ENCODE data around the gene CHCHD6.

GRCh38 chr3:126792998-126793397, 89.0 kb downstream of the CHCHD6 start:
- no peak for TF ChIP-seq CTCF (IDR thresholded peaks at IDR 0.05; ENCODE audit: poor library complexity, severe bottlenecking)
- TF ChIP-seq MXI1 (conservative IDR thresholded peaks at IDR 0.05; ENCODE audit: poor library complexity, severe bottlenecking) = no peak
- TF ChIP-seq EZH2 (IDR thresholded peaks at IDR 0.05; ENCODE audit: borderline replicate concordance, insufficient read depth, low read length, poor library complexity, severe bottlenecking) = no peak
- TF ChIP-seq TAF1 (IDR thresholded peaks at IDR 0.05; ENCODE audit: low read depth) = no peak

Data from neural cell (in vitro differentiated cells).